Activated T-helper 1 cell treated with anti-CD3 and anti-CD28 coated beads, Interleukin-2, amount 50 U/mL, for 16 hours (primary cell): ENCODE results near the gene GANAB.
A peak's percentile ranks its signal among the peaks of the same experiment; 100 is the strongest.
"Not testable (repeated sequence)": the region's sequence is repeated elsewhere in the genome, so short reads cannot be mapped to it uniquely, and the experiment has no call there.

Experiments
- DNase-seq, 2 donors: peaks; one replicate each; pipeline ENCODE4 v3.0.0-alpha.2; 2020; ENCODE audit warnings: low read depth in 1 of 2, low spot score in 1 of 2

Gene GANAB

GRCh38 chr11:62645946-62646824, at the start of gene GANAB:
Gene GANAB, minus strand, starts transcription at chr11:62646613. Its CDS starts 14 bp downstream, at chr11:62646599.
- DNase-seq: peak; percentile 98 to 99

GRCh38 chr11:62694455-62695167, 48.2 kb upstream of the GANAB start:
- peak; percentile 56 to 58 for DNase-seq

GRCh38 chr11:62693624-62694023, 47.2 kb upstream of the GANAB start:
- not testable (repeated sequence) for DNase-seq

- no peak for DNase-seq
Measured at GRCh38 chr11:62689421-62690183, 43.2 kb upstream of the GANAB start, which contains the start of gene LRRN4CL. Gene LRRN4CL, minus strand, starts transcription at chr11:62689530. Its CDS starts 1,022 bp downstream, at chr11:62688508.

GRCh38 chr11:62688491-62688890, 42.1 kb upstream of the GANAB start:
- DNase-seq: no peak

GRCh38 chr11:62687508-62688396, 41.3 kb upstream of the GANAB start:
- DNase-seq: no peak

- no peak for DNase-seq
Measured at GRCh38 chr11:62682518-62682917, 36.1 kb upstream of the GANAB start.

- DNase-seq: no peak
Measured at GRCh38 chr11:62680825-62681240, 34.4 kb upstream of the GANAB start.

GRCh38 chr11:62678770-62679696, 32.6 kb upstream of the GANAB start, which contains the start of gene UBXN1:
Gene UBXN1, minus strand, starts transcription at chr11:62679073. Its CDS starts 150 bp downstream, at chr11:62678923.
- peak; percentile 63 to 77 for DNase-seq

- DNase-seq: no peak
Measured at GRCh38 chr11:62678433-62678769, 32.0 kb upstream of the GANAB start.

GRCh38 chr11:62677714-62678113, 31.3 kb upstream of the GANAB start:
- DNase-seq: no peak

GRCh38 chr11:62677156-62677555, 30.7 kb upstream of the GANAB start:
- no peak for DNase-seq

- DNase-seq: no peak
Measured at GRCh38 chr11:62676698-62677097, 30.3 kb upstream of the GANAB start.

GRCh38 chr11:62675415-62675814, 29.0 kb upstream of the GANAB start:
- not testable (repeated sequence) for DNase-seq

GRCh38 chr11:62673196-62673525, 26.7 kb upstream of the GANAB start:
- DNase-seq: no peak

GRCh38 chr11:62671608-62672389, 25.4 kb upstream of the GANAB start, which contains the start of the genes LBHD1 and UQCC3:
Gene LBHD1, minus strand, starts transcription at chr11:62672267. Its CDS starts 2,236 bp downstream, at chr11:62670031.
Gene UQCC3, plus strand, starts transcription at chr11:62671673. Its CDS starts 73 bp downstream, at chr11:62671746.
- DNase-seq: peak; percentile 49 to 52

- DNase-seq: peak in 1 of 2 donors; percentile 12
Measured at GRCh38 chr11:62671236-62671607, 24.8 kb upstream of the GANAB start.

GRCh38 chr11:62669420-62670161, 23.2 kb upstream of the GANAB start:
- no peak for DNase-seq
